ENCODE results near the gene BRD2. TPM values are rescaled to one million over a fixed set of nuclear protein-coding genes. Genes with fewer than 3 reads are reported as not detected.
A peak's percentile ranks its signal among the peaks of the same experiment; 100 is the strongest.

The BRD2 gene
- total RNA-seq, 2 donors from 2014 or later, result 56.9 to 91.1 TPM

- Histone ChIP-seq H3K4me3 (no peak overlapping the region), H3K4me1 (no peaks in the 10 kb centered on the region), H3K9me3 (no peaks in the 10 kb centered on the region), H3K27ac (no peak overlapping the region), H3K27me3 (no peaks in the 10 kb centered on the region), H3K36me3 (no peaks in the 10 kb centered on the region)
- peak; percentile 58 to 86 for TF ChIP-seq CTCF (IDR thresholded peaks at IDR 0.05)
- peak; percentile 88 for DNase-seq (ENCODE audit: low spot score)
These were observed 34.7 kb upstream of the BRD2 start for GRCh38 chr6:32933661-32934085.

DNA sequence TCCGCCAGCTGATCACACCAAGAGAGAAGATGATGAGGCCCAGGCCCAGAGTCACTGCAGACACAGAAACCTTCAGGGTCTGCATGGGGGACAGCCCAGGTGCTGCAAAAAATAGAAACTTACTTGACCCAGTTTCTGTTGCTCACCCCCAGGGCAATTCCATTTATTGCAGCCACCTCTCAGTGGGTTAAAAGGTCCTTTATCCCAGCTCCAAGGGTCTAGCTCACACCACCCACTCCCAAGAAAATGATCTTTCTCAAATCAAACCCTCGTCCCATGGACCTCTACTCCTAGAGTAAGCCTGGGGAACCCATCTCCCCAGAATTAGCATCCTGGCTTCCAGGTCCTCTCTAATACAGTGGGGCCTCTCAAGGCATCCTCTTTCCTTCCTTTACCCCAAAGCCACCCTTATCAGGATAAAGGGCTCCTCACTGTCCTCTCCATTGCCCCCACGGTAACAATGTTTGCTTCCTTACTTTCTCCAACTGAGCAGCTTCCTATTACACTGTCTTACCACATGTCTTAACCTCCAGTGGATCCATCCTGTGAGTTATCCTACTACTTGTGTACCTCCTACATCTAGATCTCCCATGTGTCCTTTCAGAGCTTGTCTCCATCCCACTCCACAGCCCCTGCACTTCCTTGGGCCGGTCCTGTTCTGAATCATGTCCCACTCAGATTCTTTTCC lies 32.7 kb upstream of the BRD2 start:
- TF ChIP-seq CTCF (IDR thresholded peaks at IDR 0.05), result no peak
- no peaks in the 10 kb centered on the region for H3K27me3 ChIP-seq
- no peaks in the 10 kb centered on the region for H3K9me3 ChIP-seq
- DNase-seq (ENCODE audit: low spot score), result no peak
- H3K36me3 ChIP-seq, result no peaks in the 10 kb centered on the region
- no peak overlapping the region for H3K27ac ChIP-seq
- peaks cover 0 to 6% of the 10 kb centered on the region in 2 donors for H3K4me1 ChIP-seq
- H3K4me3 ChIP-seq, result no peak overlapping the region

- Histone ChIP-seq H3K4me3 (no peak overlapping the region), H3K27ac (peak overlapping the region in 1 of 2 donors; percentile 15), H3K9me3 (no peaks in the 10 kb centered on the region), H3K27me3 (no peaks in the 10 kb centered on the region), H3K36me3 (no peaks in the 10 kb centered on the region), H3K4me1 (peaks cover 0 to 14% of the 10 kb centered on the region in 2 donors)
- no peak for TF ChIP-seq CTCF (IDR thresholded peaks at IDR 0.05)
- DNase-seq (ENCODE audit: low spot score), result no peak
These were observed 31.9 kb upstream of the BRD2 start for GRCh38 chr6:32936239-32937152.

DNA sequence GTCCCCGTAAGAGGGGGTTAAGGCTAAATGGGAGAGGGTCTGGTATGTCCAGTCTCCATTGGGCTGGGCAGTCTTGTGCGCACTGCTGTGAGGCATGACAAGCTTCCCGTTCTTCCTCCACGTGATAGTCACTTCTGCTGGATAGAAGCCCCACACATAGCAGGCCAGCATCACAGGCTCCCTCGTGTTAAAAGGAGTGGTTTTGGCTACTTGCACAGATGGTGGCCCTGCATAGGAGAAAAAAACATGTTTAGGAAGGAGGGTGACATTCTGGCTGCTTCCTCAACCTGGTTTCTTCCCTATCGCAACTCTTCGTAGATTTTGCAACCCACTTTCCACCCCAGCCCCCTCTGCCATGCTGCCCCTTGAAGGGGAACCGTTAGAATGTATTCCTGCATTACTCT lies 31.2 kb upstream of the BRD2 start:
- Histone ChIP-seq H3K27me3 (no peaks in the 10 kb centered on the region), H3K27ac (peak overlapping the region; percentile 10 to 15), H3K9me3 (no peaks in the 10 kb centered on the region), H3K4me1 (peaks cover 0 to 15% of the 10 kb centered on the region in 2 donors), H3K4me3 (no peak overlapping the region), H3K36me3 (no peaks in the 10 kb centered on the region)
- no peak for TF ChIP-seq CTCF (IDR thresholded peaks at IDR 0.05)
- DNase-seq (ENCODE audit: low spot score), result no peak

DNA sequence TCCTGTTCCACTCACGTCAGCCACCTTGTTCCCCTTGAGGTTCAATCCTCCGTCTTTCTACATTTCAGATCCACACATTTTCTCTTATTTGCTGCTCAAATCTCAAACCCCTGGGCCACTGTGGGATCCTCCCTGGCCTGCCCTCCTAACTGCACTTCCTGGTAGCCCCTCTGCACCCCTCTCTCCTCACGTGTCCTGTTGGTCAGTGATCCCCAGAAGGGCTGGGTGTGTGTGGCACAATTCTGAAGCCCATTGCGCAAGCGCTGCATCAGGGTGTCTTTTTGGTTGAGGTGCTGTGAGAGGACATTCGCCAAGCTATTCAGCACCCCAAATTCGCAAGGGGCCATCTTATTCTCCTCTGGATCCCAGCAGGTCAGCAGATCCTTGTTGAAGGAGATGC lies 29.9 kb upstream of the BRD2 start:
- no peak for DNase-seq (ENCODE audit: low spot score)
- TF ChIP-seq CTCF (IDR thresholded peaks at IDR 0.05), result no peak

More for the DNA sequence above, 29.9 kb upstream of the BRD2 start:
- Histone ChIP-seq H3K4me1 (peaks cover 0 to 15% of the 10 kb centered on the region in 2 donors), H3K27me3 (no peaks in the 10 kb centered on the region), H3K36me3 (no peaks in the 10 kb centered on the region), H3K9me3 (no peaks in the 10 kb centered on the region), H3K4me3 (no peak overlapping the region), H3K27ac (no peak overlapping the region)
